SU-DHL-6 (cell line): ENCODE measurements around the gene PLCD1.

Source experiments
- H2AFZ ChIP-seq: fragments of 200-600 bp; sonication (generic); 2 replicates; pipeline ENCODE4 v1.6.1; 2014; ENCODE audit warnings: low read depth, mild to moderate bottlenecking, moderate library complexity, mixed read lengths, antibody characterized with exemption, low read length; ENCODE audit not compliant: severe bottlenecking
- H3F3A ChIP-seq: fragments of 200-600 bp; shearing (Covaris generic); 2 replicates; pipeline ENCODE4 v1.6.0; 2016; ENCODE audit warnings: antibody characterized with exemption, mild to moderate bottlenecking; ENCODE audit not compliant: insufficient read depth
- H3K27ac ChIP-seq: fragments of 200-600 bp; sonication (generic); 2 replicates; pipeline ENCODE4 v1.5.1; 2016; ENCODE audit warnings: low read depth, mild to moderate bottlenecking, low read length, moderate library complexity, mixed read lengths
- H3K27me3 ChIP-seq: fragments of 200-600 bp; sonication (generic), shearing (Covaris generic); 2 replicates; pipeline ENCODE4 v1.6.0; 2014; ENCODE audit warnings: mild to moderate bottlenecking, low read length
- H3K36me3 ChIP-seq: fragments of 200-600 bp; sonication (generic); 2 replicates; pipeline ENCODE4 v1.6.1; 2014; ENCODE audit warnings: mild to moderate bottlenecking, low read length, mixed read lengths
- H3K4me2 ChIP-seq: fragments of 300-600, 200-600 bp; shearing (Covaris generic), sonication (generic); 2 replicates; pipeline ENCODE4 v1.6.0; 2014; ENCODE audit warnings: low read length, low read depth, mild to moderate bottlenecking; ENCODE audit not compliant: poor library complexity, severe bottlenecking
- H3K4me3 ChIP-seq: fragments of 200-600 bp; sonication (generic); 2 replicates; pipeline ENCODE4 v1.5.1; 2014; ENCODE audit warnings: antibody characterized with exemption, low read length, mild to moderate bottlenecking, mixed read lengths; ENCODE audit not compliant: insufficient read depth, poor library complexity, severe bottlenecking
- H3K79me2 ChIP-seq: fragments of 200-600 bp; sonication (generic); 2 replicates; pipeline ENCODE4 v1.6.1; 2014; ENCODE audit warnings: mild to moderate bottlenecking, low read length, moderate library complexity; ENCODE audit not compliant: insufficient read depth
- H3K9ac ChIP-seq: fragments of 200-600 bp; sonication (generic); 2 replicates; pipeline ENCODE4 v1.7.0; 2014; ENCODE audit warnings: mild to moderate bottlenecking, low read length
- H3K9me2 ChIP-seq: fragments of 200-600 bp; sonication (generic); replicated peaks from 2 replicates; pipeline ENCODE4 v1.6.1; 2014; ENCODE audit warnings: low read length; ENCODE audit not compliant: insufficient read depth
- H3K9me3 ChIP-seq: fragments of 200-600 bp; sonication (generic); 2 replicates; pipeline ENCODE4 v1.6.1; 2014; ENCODE audit warnings: low read length, mixed read lengths; ENCODE audit not compliant: insufficient read depth
- H4K20me1 ChIP-seq: fragments of 200-600 bp; sonication (generic); 2 replicates; pipeline ENCODE4 v1.6.1; 2014; ENCODE audit warnings: low read depth, mild to moderate bottlenecking, antibody characterized with exemption, low read length, moderate library complexity, mixed read lengths
- EZH2phosphoT487 ChIP-seq: fragments of 200-600 bp; sonication (generic), shearing (Covaris generic); conservative IDR thresholded peaks from 2 replicates; pipeline ENCODE4 v1.6.1; 2018; ENCODE audit warnings: mild to moderate bottlenecking, antibody characterized with exemption, low read length, moderate library complexity, mixed read lengths
- TF ChIP-seq, protein P1 (sequence below): fragments of 200-600 bp; sonication (generic); IDR thresholded peaks from one replicate; pipeline ENCODE4 v1.5.1; 2017; ENCODE audit warnings: antibody characterized with exemption, mild to moderate bottlenecking, low read length, moderate library complexity; ENCODE audit not compliant: insufficient read depth, poor library complexity, severe bottlenecking

Gene PLCD1

DNA sequence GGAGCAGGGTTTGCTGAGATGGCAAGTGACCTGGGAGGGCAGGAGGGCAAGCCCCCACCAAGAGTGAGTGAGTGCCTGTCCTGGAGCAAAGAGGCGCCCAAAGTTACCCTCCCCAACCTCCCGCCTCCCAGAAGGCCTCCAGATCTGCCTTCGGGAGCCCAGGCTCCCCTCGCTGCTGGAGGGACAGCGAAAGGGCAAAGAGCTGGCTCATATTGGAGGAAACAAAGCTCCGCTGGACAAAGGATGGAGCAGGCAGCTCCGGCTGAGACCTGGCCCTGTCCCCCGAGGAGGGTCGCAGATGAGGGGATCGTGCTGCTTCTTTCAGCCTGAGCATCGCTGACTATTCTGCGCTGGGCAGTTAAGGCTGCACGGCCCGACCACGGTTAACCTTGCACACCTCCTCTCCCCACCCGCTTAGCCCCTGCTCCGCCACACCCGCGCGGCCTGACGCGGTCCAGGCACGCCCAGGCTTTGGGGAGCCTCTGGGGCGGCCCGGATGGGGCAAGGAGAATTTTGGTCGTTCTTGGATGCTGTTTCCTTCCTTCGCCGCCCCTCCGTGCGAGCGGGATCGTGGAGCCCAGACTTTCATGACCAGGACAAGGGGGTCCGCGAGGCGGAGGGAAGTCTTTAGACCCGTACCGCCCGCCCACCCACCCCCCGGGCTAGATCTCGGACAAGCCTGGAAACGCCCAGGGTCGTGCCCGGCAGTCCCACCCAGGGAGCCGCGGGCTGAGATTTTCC is 651 bp downstream of the PLCD1 start:
- H3K9me3 ChIP-seq = no peaks in the 10 kb centered on the region
- H3K9me2 ChIP-seq = no peaks in the 10 kb centered on the region
- no peaks in the 10 kb centered on the region for H3K27me3 ChIP-seq
- peaks cover 10% of the 10 kb centered on the region for H3F3A ChIP-seq
- no peak overlapping the region for H3K4me2 ChIP-seq
- H3K4me3 ChIP-seq = no peak overlapping the region
- no peaks in the 10 kb centered on the region for H4K20me1 ChIP-seq
- no peak overlapping the region for H2AFZ ChIP-seq
- H3K79me2 ChIP-seq = no peaks in the 10 kb centered on the region
- no peak overlapping the region for H3K9ac ChIP-seq
- no peaks in the 10 kb centered on the region for H3K36me3 ChIP-seq
- TF ChIP-seq, protein P1, sequence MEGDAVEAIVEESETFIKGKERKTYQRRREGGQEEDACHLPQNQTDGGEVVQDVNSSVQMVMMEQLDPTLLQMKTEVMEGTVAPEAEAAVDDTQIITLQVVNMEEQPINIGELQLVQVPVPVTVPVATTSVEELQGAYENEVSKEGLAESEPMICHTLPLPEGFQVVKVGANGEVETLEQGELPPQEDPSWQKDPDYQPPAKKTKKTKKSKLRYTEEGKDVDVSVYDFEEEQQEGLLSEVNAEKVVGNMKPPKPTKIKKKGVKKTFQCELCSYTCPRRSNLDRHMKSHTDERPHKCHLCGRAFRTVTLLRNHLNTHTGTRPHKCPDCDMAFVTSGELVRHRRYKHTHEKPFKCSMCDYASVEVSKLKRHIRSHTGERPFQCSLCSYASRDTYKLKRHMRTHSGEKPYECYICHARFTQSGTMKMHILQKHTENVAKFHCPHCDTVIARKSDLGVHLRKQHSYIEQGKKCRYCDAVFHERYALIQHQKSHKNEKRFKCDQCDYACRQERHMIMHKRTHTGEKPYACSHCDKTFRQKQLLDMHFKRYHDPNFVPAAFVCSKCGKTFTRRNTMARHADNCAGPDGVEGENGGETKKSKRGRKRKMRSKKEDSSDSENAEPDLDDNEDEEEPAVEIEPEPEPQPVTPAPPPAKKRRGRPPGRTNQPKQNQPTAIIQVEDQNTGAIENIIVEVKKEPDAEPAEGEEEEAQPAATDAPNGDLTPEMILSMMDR = no peak
- no peak for TF ChIP-seq EZH2phosphoT487
- no peak overlapping the region for H3K27ac ChIP-seq

- no peak for TF ChIP-seq EZH2phosphoT487
- TF ChIP-seq, protein P1 = no peak
- Histone ChIP-seq H2AFZ (no peak overlapping the region), H3K4me3 (no peak overlapping the region), H3K9me3 (no peaks in the 10 kb centered on the region), H3K36me3 (no peaks in the 10 kb centered on the region), H3K9ac (no peak overlapping the region), H4K20me1 (no peaks in the 10 kb centered on the region), H3K27me3 (no peaks in the 10 kb centered on the region), H3K4me2 (no peak overlapping the region), H3K9me2 (no peaks in the 10 kb centered on the region), H3F3A (peaks cover 17% of the 10 kb centered on the region), H3K79me2 (no peaks in the 10 kb centered on the region), H3K27ac (no peak overlapping the region)
Measured at GRCh38 chr3:38027466-38028465, 1.7 kb downstream of the PLCD1 start.

GRCh38 chr3:38026856-38027255 is 2.6 kb downstream of the PLCD1 start:
- H3K4me3 ChIP-seq = no peak overlapping the region
- H4K20me1 ChIP-seq = no peaks in the 10 kb centered on the region
- TF ChIP-seq, protein P1 = no peak
- TF ChIP-seq EZH2phosphoT487 = no peak
- H3K9ac ChIP-seq = no peak overlapping the region
- H2AFZ ChIP-seq = no peak overlapping the region
- no peaks in the 10 kb centered on the region for H3K36me3 ChIP-seq
- no peaks in the 10 kb centered on the region for H3K9me2 ChIP-seq
- H3K79me2 ChIP-seq = no peaks in the 10 kb centered on the region
- no peaks in the 10 kb centered on the region for H3K9me3 ChIP-seq
- H3F3A ChIP-seq = peaks cover 17% of the 10 kb centered on the region
- no peaks in the 10 kb centered on the region for H3K27me3 ChIP-seq
- H3K4me2 ChIP-seq = no peak overlapping the region
- no peak overlapping the region for H3K27ac ChIP-seq
